Liver (tissue), 3 donors: ENCODE data around the gene HSPA1B.

Source experiments
- EGR1 ChIP-seq, 2 donors: IDR thresholded peaks; 2 replicates each; pipeline ENCODE4 v1.6.1; 2016 to 2018; ENCODE audit warnings: antibody characterized with exemption in 2 of 2, low read depth in 2 of 2
- FOXA1 ChIP-seq: IDR thresholded peaks from 2 replicates; pipeline ENCODE4 v1.6.1; 2016; ENCODE audit warnings: antibody characterized with exemption
- GABPA ChIP-seq, 2 donors: IDR thresholded peaks in 1 of 2; conservative IDR thresholded peaks in 1 of 2; 2 replicates each; pipeline ENCODE4 v1.6.1; 2016; ENCODE audit warnings: antibody characterized with exemption in 2 of 2, mild to moderate bottlenecking in 1 of 2, moderate library complexity in 1 of 2
- JUND ChIP-seq, 2 donors: IDR thresholded peaks; 2 replicates each; pipeline ENCODE4 v1.6.1; 2016; ENCODE audit warnings: antibody characterized with exemption in 2 of 2
- REST ChIP-seq: IDR thresholded peaks from 2 replicates; pipeline ENCODE4 v1.6.1; 2016; ENCODE audit warnings: antibody characterized with exemption, mild to moderate bottlenecking
- SP1 ChIP-seq: IDR thresholded peaks from 2 replicates; pipeline ENCODE4 v1.6.1; 2018; ENCODE audit warnings: antibody characterized with exemption, mild to moderate bottlenecking
- TAF1 ChIP-seq: conservative IDR thresholded peaks from 2 replicates; pipeline ENCODE4 v1.6.1; 2016; ENCODE audit warnings: antibody characterized with exemption, mild to moderate bottlenecking
- YY1 ChIP-seq: IDR thresholded peaks from 2 replicates; pipeline ENCODE4 v1.6.1; 2016; ENCODE audit warnings: antibody characterized with exemption, mild to moderate bottlenecking
- ZBTB33 ChIP-seq: IDR thresholded peaks from 2 replicates; pipeline ENCODE4 v1.6.1; 2016; ENCODE audit warnings: antibody characterized with exemption
- TF ChIP-seq, protein P1 (sequence below): fragments of 150-350 bp; IDR thresholded peaks from 2 replicates; pipeline ENCODE4 v1.5.1; 2017; ENCODE audit warnings: improper control_type of control experiment, low read depth, low read length; ENCODE audit not compliant: missing input control
- TF ChIP-seq, protein P2 (sequence below): IDR thresholded peaks from 2 replicates; pipeline ENCODE4 v1.6.1; 2016; ENCODE audit warnings: antibody characterized with exemption
- TF ChIP-seq, protein P3 (sequence below): IDR thresholded peaks from 2 replicates; pipeline ENCODE4 v1.6.1; 2016; ENCODE audit warnings: antibody characterized with exemption
- donor health status: healthy.
- donor health status: healthy.

- TF ChIP-seq SP1: no peak
- TF ChIP-seq GABPA (IDR thresholded peaks at IDR 0.05 in 1 of 2, conservative IDR thresholded peaks at IDR 0.05 in 1 of 2): no peak
- no peak for TF ChIP-seq EGR1 (IDR thresholded peaks at IDR 0.05; ENCODE audit: low read depth in 2 of 2)
- TF ChIP-seq, protein P1, sequence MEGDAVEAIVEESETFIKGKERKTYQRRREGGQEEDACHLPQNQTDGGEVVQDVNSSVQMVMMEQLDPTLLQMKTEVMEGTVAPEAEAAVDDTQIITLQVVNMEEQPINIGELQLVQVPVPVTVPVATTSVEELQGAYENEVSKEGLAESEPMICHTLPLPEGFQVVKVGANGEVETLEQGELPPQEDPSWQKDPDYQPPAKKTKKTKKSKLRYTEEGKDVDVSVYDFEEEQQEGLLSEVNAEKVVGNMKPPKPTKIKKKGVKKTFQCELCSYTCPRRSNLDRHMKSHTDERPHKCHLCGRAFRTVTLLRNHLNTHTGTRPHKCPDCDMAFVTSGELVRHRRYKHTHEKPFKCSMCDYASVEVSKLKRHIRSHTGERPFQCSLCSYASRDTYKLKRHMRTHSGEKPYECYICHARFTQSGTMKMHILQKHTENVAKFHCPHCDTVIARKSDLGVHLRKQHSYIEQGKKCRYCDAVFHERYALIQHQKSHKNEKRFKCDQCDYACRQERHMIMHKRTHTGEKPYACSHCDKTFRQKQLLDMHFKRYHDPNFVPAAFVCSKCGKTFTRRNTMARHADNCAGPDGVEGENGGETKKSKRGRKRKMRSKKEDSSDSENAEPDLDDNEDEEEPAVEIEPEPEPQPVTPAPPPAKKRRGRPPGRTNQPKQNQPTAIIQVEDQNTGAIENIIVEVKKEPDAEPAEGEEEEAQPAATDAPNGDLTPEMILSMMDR: no peak
- TF ChIP-seq, protein P2, sequence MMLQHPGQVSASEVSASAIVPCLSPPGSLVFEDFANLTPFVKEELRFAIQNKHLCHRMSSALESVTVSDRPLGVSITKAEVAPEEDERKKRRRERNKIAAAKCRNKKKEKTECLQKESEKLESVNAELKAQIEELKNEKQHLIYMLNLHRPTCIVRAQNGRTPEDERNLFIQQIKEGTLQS: no peak
- no peak for TF ChIP-seq JUND (IDR thresholded peaks at IDR 0.05)
- TF ChIP-seq REST: no peak
- TF ChIP-seq FOXA1: no peak
- no peak for TF ChIP-seq TAF1
- TF ChIP-seq YY1: no peak
- TF ChIP-seq ZBTB33: no peak
- TF ChIP-seq, protein P3, sequence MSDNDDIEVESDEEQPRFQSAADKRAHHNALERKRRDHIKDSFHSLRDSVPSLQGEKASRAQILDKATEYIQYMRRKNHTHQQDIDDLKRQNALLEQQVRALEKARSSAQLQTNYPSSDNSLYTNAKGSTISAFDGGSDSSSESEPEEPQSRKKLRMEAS: no peak
These were observed 33.6 kb downstream of the HSPA1B start for GRCh38 chr6:31861150-31861549.
